Measurements from ENCODE around the gene SIAH2.

- TF ChIP-seq YY1 (IDR thresholded peaks at IDR 0.05; ENCODE audit: insufficient read depth, insufficient read length) (no peak), SUZ12 (IDR thresholded peaks at IDR 0.05; ENCODE audit: extremely low read depth, insufficient read depth, insufficient read length) (no peak)
Observed at GRCh38 chr3:150733936-150734794, 28.8 kb downstream of the SIAH2 start.

Measured in NT2/D1 (cell line).